GM12878 (cell line): ENCODE measurements around the gene SLC35F3. TPM values are rescaled to one million over a fixed set of nuclear protein-coding genes. Genes with fewer than 3 reads are reported as not detected.

Experiments used
- ATF7 ChIP-seq: fragments of 450-650 bp; IDR thresholded peaks from 2 replicates; pipeline ENCODE4 v1.6.1; 2016; ENCODE audit warnings: low read depth, mild to moderate bottlenecking
- CHD2 ChIP-seq: IDR thresholded peaks from 2 replicates; pipeline ENCODE4 v1.6.1; 2011; ENCODE audit warnings: low read depth, low read length, improper control_type of control experiment, borderline replicate concordance
- CREB1 ChIP-seq: IDR thresholded peaks from 2 replicates; pipeline ENCODE4 v1.6.1; 2012; ENCODE audit warnings: low read depth, mild to moderate bottlenecking, inconsistent platforms
- EED ChIP-seq: sonication (generic); IDR thresholded peaks from 2 replicates; pipeline ENCODE4 v1.6.1; 2016; ENCODE audit warnings: antibody characterized with exemption, low read depth
- ETV6 ChIP-seq, 2 experiments: fragments of 450-650 bp in 1 of 2; IDR thresholded peaks in 1 of 2; conservative IDR thresholded peaks in 1 of 2; 2 replicates each; pipeline ENCODE4 v1.6.1; 2014; ENCODE audit warnings: antibody characterized with exemption in 1 of 2, borderline replicate concordance in 1 of 2, low read depth in 1 of 2, mild to moderate bottlenecking in 1 of 2, moderate library complexity in 1 of 2
- EZH2 ChIP-seq: IDR thresholded peaks from 2 replicates; pipeline ENCODE4 v1.6.1; 2012; ENCODE audit warnings: low read depth, mild to moderate bottlenecking, control low read depth, inconsistent platforms, low read length, borderline replicate concordance; ENCODE audit not compliant: control insufficient read depth
- HDAC6 ChIP-seq: fragments of 200-600 bp; sonication (generic); IDR thresholded peaks from one replicate; pipeline ENCODE4 v1.8.0; 2017; ENCODE audit warnings: antibody characterized with exemption; ENCODE audit not compliant: unreplicated experiment
- IKZF1 ChIP-seq: fragments of 450-650 bp; conservative IDR thresholded peaks from 2 replicates; pipeline ENCODE4 v1.6.1; 2017; ENCODE audit warnings: antibody characterized with exemption, mild to moderate bottlenecking
- KDM1A ChIP-seq: fragments of 200-600 bp; sonication (generic); IDR thresholded peaks from 2 replicates; pipeline ENCODE4 v1.6.1; 2016; ENCODE audit warnings: borderline replicate concordance
- NFIC ChIP-seq: IDR thresholded peaks from 2 replicates; pipeline ENCODE4 v1.6.1; 2012; ENCODE audit warnings: low read depth, mild to moderate bottlenecking, inconsistent platforms, low read length, moderate library complexity
- NR2C1 ChIP-seq: fragments of 450-650 bp; IDR thresholded peaks from 2 replicates; pipeline ENCODE4 v1.6.1; 2017; ENCODE audit warnings: antibody characterized with exemption, mild to moderate bottlenecking, moderate library complexity
- PAX8 ChIP-seq: fragments of 450-650 bp; IDR thresholded peaks from 2 replicates; pipeline ENCODE4 v1.6.1; 2017; ENCODE audit warnings: mild to moderate bottlenecking, moderate library complexity
- POLR2A ChIP-seq: IDR thresholded peaks from 2 replicates; pipeline ENCODE4 v1.6.1; 2011; ENCODE audit warnings: low read depth, mild to moderate bottlenecking, low read length
- RAD51 ChIP-seq: fragments of 450-650 bp; IDR thresholded peaks from 2 replicates; pipeline ENCODE4 v1.6.1; 2016; ENCODE audit warnings: moderate library complexity, mild to moderate bottlenecking, inconsistent platforms
- RFX5 ChIP-seq: IDR thresholded peaks from 2 replicates; pipeline ENCODE4 v1.6.1; 2011; ENCODE audit warnings: low read depth, low read length, improper control_type of control experiment
- RUNX3 ChIP-seq: IDR thresholded peaks from 2 replicates; pipeline ENCODE4 v1.6.1; 2012; ENCODE audit warnings: low read length, inconsistent platforms
- SMARCA5 ChIP-seq: fragments of 450-650 bp; IDR thresholded peaks from 2 replicates; pipeline ENCODE4 v1.6.1; 2017; ENCODE audit warnings: mild to moderate bottlenecking
- SMC3 ChIP-seq: IDR thresholded peaks from 2 replicates; pipeline ENCODE4 v1.6.1; 2011; ENCODE audit warnings: low read length, improper control_type of control experiment, borderline replicate concordance
- ZNF207 ChIP-seq: fragments of 450-650 bp; IDR thresholded peaks from 2 replicates; pipeline ENCODE4 v1.6.1; 2014; ENCODE audit warnings: antibody characterized with exemption, mild to moderate bottlenecking, borderline replicate concordance
- ZNF24 ChIP-seq: fragments of 450-650 bp; IDR thresholded peaks from 2 replicates; pipeline ENCODE4 v1.6.1; 2017; ENCODE audit warnings: antibody characterized with exemption, mild to moderate bottlenecking
- ZZZ3 ChIP-seq: IDR thresholded peaks from 2 replicates; pipeline ENCODE4 v1.6.1; 2011; ENCODE audit warnings: low read depth; ENCODE audit not compliant: control insufficient read depth, insufficient read length
- polyA plus RNA-seq, 11 experiments: library from polyadenylated mRNA; depleted of rRNA in 4 of 11; unstranded in 6 of 11; stranded (reverse) in 5 of 11; fragments of >200 nt; fragmentation: Nextera tagmentation in 4 of 11; fragmentation: Illumina TruSeq in 1 of 11; extraction: Ambion mirVana in 4 of 11; extraction: Trizol in 1 of 11; gene quantifications; 1 replicate in 1 of 11; 2 replicates in 10 of 11; pipeline versions ENCODE4 v1.2.1 to v1.2.3, GENCODE V29; 2011 to 2016; ENCODE audit warnings: inconsistent platforms in 2 of 11, missing spikeins in 2 of 11, low read depth in 1 of 11
- total RNA-seq, 4 experiments: library from RNA; depleted of rRNA in 3 of 4; stranded (reverse); fragments of >200 nt in 3 of 4; fragmentation: Illumina TruSeq in 1 of 4; extraction: Trizol in 1 of 4; gene quantifications; 2 replicates each; pipeline versions ENCODE4 v1.2.1 to v1.2.3, GENCODE V29; 2013 to 2021
- TF ChIP-seq, protein P1 (sequence below): IDR thresholded peaks from 2 replicates; pipeline ENCODE4 v1.6.1; 2011; ENCODE audit warnings: mild to moderate bottlenecking, low read depth, low read length, moderate library complexity; ENCODE audit not compliant: insufficient replicate concordance
- TF ChIP-seq, protein P2 (sequence below): IDR thresholded peaks from 2 replicates; pipeline ENCODE4 v1.6.1; 2012; ENCODE audit warnings: improper control_type of control experiment, low read depth, low read length; ENCODE audit not compliant: insufficient replicate concordance

Gene SLC35F3
- total and polyA plus RNA-seq, 10 of the 15 experiments (the other 5 are each of a cell fraction or from before 2014, with no cell fraction given): 1.0 to 8.6 (median 5.7) TPM

DNA sequence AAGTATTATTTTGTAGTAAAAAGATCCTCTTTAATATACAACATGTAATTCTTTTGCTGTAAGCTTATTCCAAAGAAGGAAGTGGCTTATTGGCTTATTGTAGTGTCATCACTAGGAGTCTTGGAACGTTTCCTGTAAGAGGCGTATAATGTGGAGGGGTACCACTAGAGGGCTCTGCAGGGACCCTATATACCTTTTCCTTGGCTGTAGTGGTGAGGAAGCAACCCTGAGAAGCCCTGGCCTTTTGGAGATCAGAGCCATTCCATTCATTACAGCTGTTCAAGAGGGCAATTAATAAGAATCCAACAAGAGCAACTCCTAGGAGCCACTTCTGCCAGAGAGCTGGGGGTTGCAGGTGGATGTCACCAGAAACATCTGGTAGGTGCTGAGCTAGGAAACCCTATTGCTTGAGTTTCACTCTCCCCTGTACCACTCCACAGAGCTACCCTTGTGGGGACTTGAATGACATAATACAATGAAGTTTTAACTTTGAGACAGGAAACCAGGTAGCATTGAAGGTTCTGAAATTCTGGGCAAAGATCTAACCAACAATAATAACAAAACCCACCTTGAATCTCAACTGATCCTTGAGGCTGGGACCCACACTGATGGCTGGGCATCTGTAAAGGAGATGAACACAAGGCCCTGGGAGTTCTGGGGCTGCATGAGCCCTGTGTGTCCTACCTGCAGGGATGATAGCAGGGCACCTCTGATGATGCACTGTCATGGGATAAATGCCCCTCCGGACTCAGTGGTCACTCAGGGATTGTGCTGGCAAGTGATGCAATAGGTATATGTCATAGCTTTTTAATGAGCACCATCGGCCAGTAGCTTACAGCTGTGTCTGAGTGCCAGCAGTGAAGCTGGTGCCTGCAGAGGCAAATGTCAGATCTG, 308.5 kb downstream of the SLC35F3 start (continued):
- TF ChIP-seq SMC3 (peak; percentile 84), IKZF1 (no peak), ATF7 (no peak), RUNX3 (no peak), CHD2 (no peak), RAD51 (no peak), ZNF24 (no peak), CREB1 (0 out of 2 replicates have a peak, but pooled peaks have one; percentile 26), POLR2A (no peak), ETV6 (conservative IDR thresholded peaks at IDR 0.05 in 1 of 2, IDR thresholded peaks at IDR 0.05 in 1 of 2; ENCODE audit: borderline replicate concordance in 1 of 2, low read depth in 1 of 2) (0 out of 4 replicates have a peak, but pooled peaks of 1 of the 2 experiments have one; percentile 37), ZZZ3 (no peak), EED (no peak), RFX5 (no peak), SMARCA5 (no peak), KDM1A (no peak), ZNF207 (no peak), NFIC (no peak), HDAC6 (no peak), EZH2 (no peak), NR2C1 (no peak), PAX8 (no peak)
- TF ChIP-seq, protein P1, sequence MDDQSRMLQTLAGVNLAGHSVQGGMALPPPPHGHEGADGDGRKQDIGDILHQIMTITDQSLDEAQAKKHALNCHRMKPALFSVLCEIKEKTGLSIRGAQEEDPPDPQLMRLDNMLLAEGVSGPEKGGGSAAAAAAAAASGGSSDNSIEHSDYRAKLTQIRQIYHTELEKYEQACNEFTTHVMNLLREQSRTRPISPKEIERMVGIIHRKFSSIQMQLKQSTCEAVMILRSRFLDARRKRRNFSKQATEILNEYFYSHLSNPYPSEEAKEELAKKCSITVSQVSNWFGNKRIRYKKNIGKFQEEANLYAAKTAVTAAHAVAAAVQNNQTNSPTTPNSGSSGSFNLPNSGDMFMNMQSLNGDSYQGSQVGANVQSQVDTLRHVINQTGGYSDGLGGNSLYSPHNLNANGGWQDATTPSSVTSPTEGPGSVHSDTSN: no peak
- TF ChIP-seq, protein P2, sequence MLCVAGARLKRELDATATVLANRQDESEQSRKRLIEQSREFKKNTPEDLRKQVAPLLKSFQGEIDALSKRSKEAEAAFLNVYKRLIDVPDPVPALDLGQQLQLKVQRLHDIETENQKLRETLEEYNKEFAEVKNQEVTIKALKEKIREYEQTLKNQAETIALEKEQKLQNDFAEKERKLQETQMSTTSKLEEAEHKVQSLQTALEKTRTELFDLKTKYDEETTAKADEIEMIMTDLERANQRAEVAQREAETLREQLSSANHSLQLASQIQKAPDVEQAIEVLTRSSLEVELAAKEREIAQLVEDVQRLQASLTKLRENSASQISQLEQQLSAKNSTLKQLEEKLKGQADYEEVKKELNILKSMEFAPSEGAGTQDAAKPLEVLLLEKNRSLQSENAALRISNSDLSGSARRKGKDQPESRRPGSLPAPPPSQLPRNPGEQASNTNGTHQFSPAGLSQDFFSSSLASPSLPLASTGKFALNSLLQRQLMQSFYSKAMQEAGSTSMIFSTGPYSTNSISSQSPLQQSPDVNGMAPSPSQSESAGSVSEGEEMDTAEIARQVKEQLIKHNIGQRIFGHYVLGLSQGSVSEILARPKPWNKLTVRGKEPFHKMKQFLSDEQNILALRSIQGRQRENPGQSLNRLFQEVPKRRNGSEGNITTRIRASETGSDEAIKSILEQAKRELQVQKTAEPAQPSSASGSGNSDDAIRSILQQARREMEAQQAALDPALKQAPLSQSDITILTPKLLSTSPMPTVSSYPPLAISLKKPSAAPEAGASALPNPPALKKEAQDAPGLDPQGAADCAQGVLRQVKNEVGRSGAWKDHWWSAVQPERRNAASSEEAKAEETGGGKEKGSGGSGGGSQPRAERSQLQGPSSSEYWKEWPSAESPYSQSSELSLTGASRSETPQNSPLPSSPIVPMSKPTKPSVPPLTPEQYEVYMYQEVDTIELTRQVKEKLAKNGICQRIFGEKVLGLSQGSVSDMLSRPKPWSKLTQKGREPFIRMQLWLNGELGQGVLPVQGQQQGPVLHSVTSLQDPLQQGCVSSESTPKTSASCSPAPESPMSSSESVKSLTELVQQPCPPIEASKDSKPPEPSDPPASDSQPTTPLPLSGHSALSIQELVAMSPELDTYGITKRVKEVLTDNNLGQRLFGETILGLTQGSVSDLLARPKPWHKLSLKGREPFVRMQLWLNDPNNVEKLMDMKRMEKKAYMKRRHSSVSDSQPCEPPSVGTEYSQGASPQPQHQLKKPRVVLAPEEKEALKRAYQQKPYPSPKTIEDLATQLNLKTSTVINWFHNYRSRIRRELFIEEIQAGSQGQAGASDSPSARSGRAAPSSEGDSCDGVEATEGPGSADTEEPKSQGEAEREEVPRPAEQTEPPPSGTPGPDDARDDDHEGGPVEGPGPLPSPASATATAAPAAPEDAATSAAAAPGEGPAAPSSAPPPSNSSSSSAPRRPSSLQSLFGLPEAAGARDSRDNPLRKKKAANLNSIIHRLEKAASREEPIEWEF: no peak
